SJSA1 (cell line): ENCODE measurements around the gene NISCH. TPM values are rescaled to one million over a fixed set of nuclear protein-coding genes. Genes with fewer than 3 reads are reported as not detected.

ENCODE experiments used
- DNase-seq, 2 experiments: peaks; one replicate each; pipeline ENCODE4 v3.0.0-alpha.2; 2015 to 2020; ENCODE audit warnings: low spot score in 2 of 2, low read depth in 1 of 2
- H3K27ac ChIP-seq: fragments of 250-450 bp; sonication (Bioruptor Pico); 2 replicates; pipeline ENCODE4 v1.5.1; 2020; ENCODE audit warnings: mild to moderate bottlenecking, moderate library complexity
- H3K27me3 ChIP-seq: fragments of 250-450 bp; sonication (Bioruptor Pico); replicated peaks from 2 replicates; pipeline ENCODE4 v1.5.1; 2020; ENCODE audit warnings: mild to moderate bottlenecking, moderate library complexity
- H3K36me3 ChIP-seq: fragments of 250-450 bp; sonication (Bioruptor Pico); 2 replicates; pipeline ENCODE4 v1.5.1; 2020; ENCODE audit warnings: mild to moderate bottlenecking
- H3K4me1 ChIP-seq: fragments of 250-450 bp; sonication (Bioruptor Pico); replicated peaks from 2 replicates; pipeline ENCODE4 v1.6.1; 2021; ENCODE audit warnings: mild to moderate bottlenecking
- H3K4me3 ChIP-seq: fragments of 250-450 bp; sonication (Bioruptor Pico); 2 replicates; pipeline ENCODE4 v1.5.1; 2020; ENCODE audit warnings: mild to moderate bottlenecking
- H3K9me3 ChIP-seq: fragments of 250-450 bp; sonication (Bioruptor Pico); replicated peaks from 2 replicates; pipeline ENCODE4 v1.5.1; 2020; ENCODE audit warnings: mild to moderate bottlenecking
- total RNA-seq: library from RNA; depleted of rRNA; stranded (reverse); fragments of >200 nt; shearing (Covaris generic); gene quantifications from 2 replicates; pipeline ENCODE4 v1.2.3, GENCODE V29; 2014

NISCH gene
- total RNA-seq, 1 experiment from 2014 or later, result 22.4 TPM

DNA sequence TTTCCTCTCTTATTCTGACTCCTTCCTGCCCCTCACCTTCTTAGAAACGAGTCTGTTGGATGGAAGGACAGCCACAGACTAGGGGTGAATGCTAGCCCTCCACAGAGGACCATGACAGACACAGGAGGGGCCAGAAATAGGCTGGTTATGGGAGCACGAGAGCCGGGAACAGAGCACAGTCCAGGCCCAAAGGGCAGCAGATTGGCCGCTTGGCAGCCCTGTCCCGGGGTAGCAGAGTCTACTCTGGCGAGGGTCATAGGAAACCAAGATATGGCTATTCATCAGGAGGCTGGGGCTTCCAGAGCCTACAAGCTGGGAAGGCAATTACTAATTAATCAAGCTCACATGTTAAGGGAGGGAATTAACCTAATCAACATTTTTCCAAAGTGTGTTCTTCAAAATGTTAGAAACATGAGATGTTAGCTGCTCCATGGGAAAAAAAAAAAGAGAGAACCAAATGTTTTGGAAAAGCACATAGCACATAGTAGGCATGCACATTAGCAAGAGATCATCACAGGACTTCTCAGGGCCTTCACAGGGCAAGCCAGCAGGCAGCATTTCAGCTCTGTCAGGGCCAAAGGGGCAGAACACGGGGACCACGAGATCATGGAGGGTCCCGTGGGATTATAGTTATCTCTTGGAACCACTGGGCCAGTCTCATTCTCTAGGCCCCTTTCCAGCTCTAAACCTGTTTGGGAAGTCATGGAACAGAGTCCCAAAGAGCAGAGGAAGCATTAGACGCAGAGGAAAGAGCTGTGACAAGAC is 23.8 kb upstream of the NISCH start:
- H3K27ac ChIP-seq, result no peak overlapping the region
- no peak for DNase-seq
- H3K36me3 ChIP-seq, result no peaks in the 10 kb centered on the region
- H3K9me3 ChIP-seq, result no peaks in the 10 kb centered on the region
- no peak overlapping the region for H3K4me3 ChIP-seq
- H3K4me1 ChIP-seq, result peaks cover 13% of the 10 kb centered on the region; the same call in 1 of the 2 replicates
- no peaks in the 10 kb centered on the region for H3K27me3 ChIP-seq

DNA sequence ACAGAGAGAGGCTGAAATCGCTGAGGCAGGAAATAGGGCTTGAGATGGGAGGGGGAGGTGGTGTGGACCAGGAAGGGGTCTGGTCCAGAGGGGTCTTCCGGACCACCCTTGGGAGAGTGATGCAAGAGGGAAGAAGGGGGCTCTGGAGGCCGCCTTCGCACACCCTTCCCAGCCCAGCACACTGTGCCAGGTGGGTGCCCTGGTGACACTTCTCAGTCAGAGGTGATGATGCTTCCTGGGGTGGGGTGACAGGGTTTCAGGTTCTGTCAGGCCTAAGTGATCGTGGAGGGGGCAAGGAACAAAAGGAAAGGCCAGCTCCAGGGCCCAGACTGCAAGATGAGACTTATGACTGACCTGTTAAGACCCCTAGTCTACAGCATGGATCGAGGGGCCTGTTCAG is 23.2 kb upstream of the NISCH start:
- no peak for DNase-seq
- Histone ChIP-seq H3K4me1 (peaks cover 13% of the 10 kb centered on the region; the same call in 1 of the 2 replicates), H3K27ac (no peak overlapping the region), H3K9me3 (no peaks in the 10 kb centered on the region), H3K36me3 (no peaks in the 10 kb centered on the region), H3K4me3 (no peak overlapping the region), H3K27me3 (no peaks in the 10 kb centered on the region)

DNA sequence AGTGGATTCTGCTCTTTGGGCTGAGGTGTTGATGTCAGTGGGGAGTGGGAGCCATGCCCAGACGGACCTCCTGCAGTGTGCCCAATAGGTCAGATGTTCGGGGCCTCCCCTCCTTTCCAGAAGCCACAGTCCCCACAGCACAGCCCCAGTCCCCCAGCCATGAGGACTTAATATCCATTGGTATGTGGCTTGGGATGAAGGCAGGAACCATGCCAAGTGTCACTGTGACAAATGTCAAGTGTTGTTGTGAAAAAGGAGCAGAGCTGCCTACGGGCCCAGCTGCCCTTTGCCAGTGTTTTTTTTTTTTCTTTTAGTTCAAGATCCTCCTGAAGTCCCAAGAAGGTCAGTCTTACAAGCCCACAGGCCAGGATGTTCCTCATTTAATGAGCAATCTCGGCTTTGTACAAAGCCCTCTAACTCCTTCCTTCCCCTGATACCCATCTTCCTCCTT is 22.7 kb upstream of the NISCH start:
- no peaks in the 10 kb centered on the region for H3K27me3 ChIP-seq
- H3K4me1 ChIP-seq, result peaks cover 13% of the 10 kb centered on the region; the same call in 1 of the 2 replicates

DNA sequence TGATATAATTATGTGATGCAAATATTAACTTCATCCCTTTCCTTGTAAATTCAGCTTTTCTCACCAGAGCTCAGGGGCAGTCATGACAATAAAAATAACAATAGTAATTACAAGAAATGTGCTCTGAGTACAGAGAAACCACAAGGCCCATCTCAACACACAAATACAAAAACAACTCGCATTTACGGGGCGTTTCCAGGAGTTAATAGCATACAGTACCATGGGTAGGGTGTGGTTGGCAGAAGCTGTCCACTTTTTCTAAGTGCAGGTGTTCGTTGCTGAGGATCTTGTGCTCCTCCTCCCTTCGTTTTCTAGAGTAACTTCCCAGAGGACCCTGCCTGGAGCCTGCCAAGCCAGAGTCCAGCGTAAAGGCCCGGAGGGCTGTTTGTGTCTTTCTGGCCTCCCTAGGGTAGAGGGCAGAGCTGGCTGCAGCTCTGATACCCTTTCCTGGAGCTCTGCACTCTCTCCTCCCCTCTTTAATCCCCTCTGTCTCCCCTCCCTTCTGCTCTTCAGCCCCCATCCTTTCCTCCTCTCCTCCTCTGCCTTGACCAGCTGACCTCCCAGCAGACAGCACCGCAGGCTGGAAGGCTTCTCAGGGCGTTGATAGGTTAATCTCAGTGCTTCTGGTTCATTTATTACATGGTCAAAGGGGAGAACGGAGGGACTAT is 21.9 kb upstream of the NISCH start:
- H3K27me3 ChIP-seq, result no peaks in the 10 kb centered on the region
- peaks cover 13% of the 10 kb centered on the region; the same call in 1 of the 2 replicates for H3K4me1 ChIP-seq
- H3K9me3 ChIP-seq, result no peaks in the 10 kb centered on the region
- H3K4me3 ChIP-seq, result no peak overlapping the region
- H3K36me3 ChIP-seq, result no peaks in the 10 kb centered on the region
- no peak for DNase-seq
- H3K27ac ChIP-seq, result no peak overlapping the region

More for the DNA sequence above, 22.7 kb upstream of the NISCH start:
- Histone ChIP-seq H3K4me3 (no peak overlapping the region), H3K9me3 (no peaks in the 10 kb centered on the region), H3K27ac (no peak overlapping the region), H3K36me3 (no peaks in the 10 kb centered on the region)
- DNase-seq, result no peak

DNA sequence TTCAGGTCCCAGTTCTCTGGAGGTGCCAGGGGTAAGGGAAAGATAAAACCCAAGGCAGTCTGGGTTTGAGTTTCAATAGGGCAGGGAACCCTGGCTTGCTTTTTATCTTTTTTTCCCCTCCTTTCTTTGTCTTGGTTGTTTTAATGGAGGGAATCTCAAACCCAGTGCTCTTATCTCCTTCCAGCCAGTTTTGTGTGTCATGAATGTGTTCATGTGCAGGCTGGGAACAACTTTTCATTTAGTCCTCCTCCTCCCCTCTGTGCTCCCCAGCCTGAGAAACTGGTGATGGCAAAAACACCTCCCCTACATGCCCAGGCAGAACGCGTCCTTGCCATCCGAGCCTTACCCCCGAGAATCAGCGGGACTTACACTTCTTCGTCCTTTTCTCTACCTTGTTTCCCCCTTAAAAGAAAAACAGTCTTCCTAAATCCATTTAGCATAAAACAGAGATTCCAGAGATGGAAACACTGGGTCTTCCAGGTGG is 21.4 kb upstream of the NISCH start:
- no peaks in the 10 kb centered on the region for H3K9me3 ChIP-seq
- H3K4me1 ChIP-seq, result peaks cover 10% of the 10 kb centered on the region; the same call in 1 of the 2 replicates

DNA sequence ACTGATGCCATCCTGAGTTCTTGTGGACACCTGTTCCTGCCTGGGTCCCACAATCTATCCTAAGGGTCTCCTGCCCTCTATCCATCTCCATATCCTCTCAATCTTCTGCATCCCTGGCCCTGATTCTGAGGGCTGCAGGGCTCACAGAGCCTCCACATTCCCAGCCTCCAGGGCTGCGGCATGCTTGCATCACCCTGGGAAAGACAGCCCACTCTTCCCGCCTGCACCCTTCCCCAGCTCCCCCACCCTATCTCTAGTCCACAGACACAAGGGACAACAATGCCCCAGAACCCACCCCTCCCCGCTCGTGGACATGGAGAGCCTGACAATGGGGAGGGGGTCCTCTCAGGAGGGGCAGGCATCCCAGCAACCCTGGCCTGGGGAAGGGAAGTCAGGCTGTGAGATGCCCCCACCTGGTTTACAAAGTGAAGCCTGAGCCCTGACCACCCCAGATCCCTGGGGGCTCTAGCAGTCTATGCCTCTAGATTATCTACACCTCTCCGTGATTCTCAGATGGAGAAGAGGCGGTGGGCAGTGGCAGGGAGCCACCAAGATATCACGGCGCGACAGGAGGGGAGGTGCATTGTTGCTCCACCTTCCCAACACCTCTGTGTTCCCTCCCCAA is 20.8 kb upstream of the NISCH start:
- H3K36me3 ChIP-seq, result no peaks in the 10 kb centered on the region
- H3K4me1 ChIP-seq, result peaks cover 7% of the 10 kb centered on the region; the same call in 1 of the 2 replicates
- H3K27me3 ChIP-seq, result no peaks in the 10 kb centered on the region
- no peaks in the 10 kb centered on the region for H3K9me3 ChIP-seq
- H3K4me3 ChIP-seq, result no peak overlapping the region
- no peak overlapping the region for H3K27ac ChIP-seq
- no peak for DNase-seq

More for the DNA sequence above, 21.4 kb upstream of the NISCH start:
- H3K27me3 ChIP-seq, result no peaks in the 10 kb centered on the region
- no peaks in the 10 kb centered on the region for H3K36me3 ChIP-seq
- no peak for DNase-seq
- no peak overlapping the region for H3K4me3 ChIP-seq
- no peak overlapping the region for H3K27ac ChIP-seq

DNA sequence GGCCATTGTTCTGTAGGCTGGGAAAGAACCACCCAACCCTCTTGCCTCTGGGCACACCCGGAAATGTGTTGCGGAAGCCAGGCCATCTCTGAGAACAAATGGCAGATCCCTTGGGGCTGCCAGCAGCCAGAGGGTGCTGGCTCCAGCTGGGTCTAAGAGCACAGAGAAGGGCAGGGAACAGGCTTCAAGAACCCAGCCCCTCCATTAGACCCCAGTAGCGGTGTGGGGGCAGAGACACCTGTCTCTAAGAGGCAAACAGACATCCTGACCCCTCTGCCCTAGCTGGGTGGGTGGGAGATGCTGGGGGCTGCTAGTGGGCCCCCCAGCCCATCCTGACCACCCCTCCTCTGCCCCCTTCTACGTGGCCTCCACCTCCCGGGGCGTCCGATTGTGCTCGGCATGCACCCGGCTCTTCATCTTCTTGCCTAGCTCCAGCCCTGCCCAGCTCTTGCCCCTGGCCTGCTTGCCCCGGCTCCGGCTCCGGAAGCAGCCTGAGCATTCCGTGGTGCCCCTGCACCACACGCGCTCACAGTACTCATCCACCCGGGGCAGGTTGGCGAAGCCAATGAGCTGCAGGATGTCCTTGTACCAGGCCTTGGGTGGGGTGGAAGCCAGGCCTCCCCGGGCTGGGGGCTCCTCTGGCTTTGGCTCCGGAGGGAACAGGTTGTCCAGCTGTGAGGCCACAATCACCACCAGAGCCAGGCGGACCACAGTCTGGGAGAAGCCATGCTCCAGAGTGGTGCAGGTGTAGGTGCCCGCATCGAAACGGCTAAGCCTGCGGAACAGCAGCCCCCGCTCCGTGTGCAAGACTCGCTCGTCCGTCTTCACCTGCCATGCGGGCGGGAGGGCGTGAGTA is 19.9 kb upstream of the NISCH start:
- Histone ChIP-seq H3K9me3 (no peaks in the 10 kb centered on the region), H3K4me3 (no peak overlapping the region), H3K27me3 (no peaks in the 10 kb centered on the region), H3K4me1 (no peaks in the 10 kb centered on the region), H3K27ac (no peak overlapping the region), H3K36me3 (no peaks in the 10 kb centered on the region)
- no peak for DNase-seq

DNA sequence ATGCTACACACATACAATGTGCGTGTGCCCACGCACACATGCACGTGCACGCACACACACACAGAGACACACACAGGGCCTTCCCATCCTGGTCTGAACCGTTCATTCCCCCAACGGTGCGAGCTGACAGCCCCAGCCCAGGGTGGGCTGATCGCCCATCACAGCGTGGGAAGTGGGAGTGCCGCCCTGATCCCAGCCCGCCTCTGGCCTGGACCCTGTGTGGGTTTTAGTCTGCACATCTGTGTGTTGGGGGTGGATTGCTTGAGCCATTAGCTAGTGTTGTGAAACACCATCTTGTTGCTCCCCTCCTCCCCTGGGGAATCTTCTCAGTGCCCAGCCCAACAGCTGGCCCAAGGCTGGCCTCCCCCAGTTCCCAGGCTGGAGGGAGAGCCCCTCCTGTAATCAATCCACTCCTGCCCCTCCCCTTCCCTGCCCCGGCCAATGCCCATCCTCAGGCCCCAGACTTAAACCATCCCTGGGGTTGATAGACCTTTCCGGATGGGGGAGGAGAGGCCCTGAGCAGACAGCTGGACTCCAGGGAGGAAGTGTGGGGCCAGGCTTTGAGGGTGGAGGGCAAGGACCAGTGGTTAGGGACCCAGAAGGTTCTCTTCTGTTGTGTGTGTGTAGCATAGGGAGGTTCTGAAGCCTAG is 18.8 kb upstream of the NISCH start:
- Histone ChIP-seq H3K4me3 (no peak overlapping the region), H3K27me3 (no peaks in the 10 kb centered on the region), H3K9me3 (no peaks in the 10 kb centered on the region), H3K27ac (no peak overlapping the region), H3K36me3 (no peaks in the 10 kb centered on the region), H3K4me1 (no peaks in the 10 kb centered on the region)
- no peak for DNase-seq

DNA sequence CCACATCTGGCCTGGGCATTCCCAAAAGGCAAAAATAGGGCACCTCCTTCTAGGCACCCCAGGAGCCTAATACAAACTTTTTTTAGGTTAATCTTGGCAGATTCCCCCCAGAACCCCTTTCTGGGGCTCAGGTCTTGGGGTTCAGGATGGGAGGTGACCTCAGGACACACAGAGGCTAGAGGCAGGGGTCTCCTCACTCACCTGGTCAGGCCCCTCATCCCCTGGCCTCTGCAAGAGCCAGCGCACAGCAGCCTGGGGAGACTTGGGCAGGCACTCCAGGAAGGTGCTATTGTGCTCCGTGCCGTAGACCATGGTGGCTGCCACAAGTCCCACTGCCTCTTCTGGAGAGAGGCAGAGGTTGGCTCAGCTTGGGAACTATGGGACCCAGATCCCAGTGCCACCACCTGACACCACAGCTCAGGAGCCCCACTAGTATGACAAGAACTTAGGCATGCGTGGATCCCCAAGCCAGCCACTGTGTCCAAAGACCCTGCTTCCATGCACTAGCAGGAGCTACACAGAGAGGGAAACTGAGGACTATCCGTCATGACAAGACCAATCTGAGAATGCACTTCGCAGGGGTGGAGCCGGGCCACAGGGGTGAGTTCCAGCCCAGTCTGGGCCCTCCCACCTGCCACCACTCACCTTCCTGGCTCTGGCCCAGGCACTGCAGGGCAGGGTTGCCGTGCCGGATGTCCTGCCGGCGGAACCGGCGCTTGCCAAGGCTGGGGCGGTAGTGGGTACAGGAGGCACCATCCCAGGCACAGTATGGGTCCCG is 17.9 kb upstream of the NISCH start:
- Histone ChIP-seq H3K27me3 (no peaks in the 10 kb centered on the region), H3K36me3 (no peaks in the 10 kb centered on the region), H3K4me1 (no peaks in the 10 kb centered on the region), H3K4me3 (no peak overlapping the region), H3K9me3 (no peaks in the 10 kb centered on the region), H3K27ac (no peak overlapping the region)
- DNase-seq, result no peak

DNA sequence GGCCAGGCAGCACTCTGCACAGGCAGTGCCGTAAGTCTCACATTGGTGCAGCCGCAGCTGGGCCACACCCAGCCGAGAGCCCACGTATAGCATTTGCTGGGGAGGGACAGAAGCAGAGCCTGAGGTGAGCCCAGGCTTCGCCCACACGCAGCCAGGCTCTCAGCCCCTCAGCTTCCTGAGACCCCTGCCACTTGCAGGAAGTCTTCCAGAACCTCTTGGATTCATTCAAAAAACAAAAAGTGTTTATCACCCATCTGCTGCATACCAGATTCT is 17.4 kb upstream of the NISCH start:
- no peaks in the 10 kb centered on the region for H3K27me3 ChIP-seq
- no peak overlapping the region for H3K27ac ChIP-seq
- no peak overlapping the region for H3K4me3 ChIP-seq
- H3K36me3 ChIP-seq, result no peaks in the 10 kb centered on the region
- H3K9me3 ChIP-seq, result no peaks in the 10 kb centered on the region
- DNase-seq, result no peak
- no peaks in the 10 kb centered on the region for H3K4me1 ChIP-seq

DNA sequence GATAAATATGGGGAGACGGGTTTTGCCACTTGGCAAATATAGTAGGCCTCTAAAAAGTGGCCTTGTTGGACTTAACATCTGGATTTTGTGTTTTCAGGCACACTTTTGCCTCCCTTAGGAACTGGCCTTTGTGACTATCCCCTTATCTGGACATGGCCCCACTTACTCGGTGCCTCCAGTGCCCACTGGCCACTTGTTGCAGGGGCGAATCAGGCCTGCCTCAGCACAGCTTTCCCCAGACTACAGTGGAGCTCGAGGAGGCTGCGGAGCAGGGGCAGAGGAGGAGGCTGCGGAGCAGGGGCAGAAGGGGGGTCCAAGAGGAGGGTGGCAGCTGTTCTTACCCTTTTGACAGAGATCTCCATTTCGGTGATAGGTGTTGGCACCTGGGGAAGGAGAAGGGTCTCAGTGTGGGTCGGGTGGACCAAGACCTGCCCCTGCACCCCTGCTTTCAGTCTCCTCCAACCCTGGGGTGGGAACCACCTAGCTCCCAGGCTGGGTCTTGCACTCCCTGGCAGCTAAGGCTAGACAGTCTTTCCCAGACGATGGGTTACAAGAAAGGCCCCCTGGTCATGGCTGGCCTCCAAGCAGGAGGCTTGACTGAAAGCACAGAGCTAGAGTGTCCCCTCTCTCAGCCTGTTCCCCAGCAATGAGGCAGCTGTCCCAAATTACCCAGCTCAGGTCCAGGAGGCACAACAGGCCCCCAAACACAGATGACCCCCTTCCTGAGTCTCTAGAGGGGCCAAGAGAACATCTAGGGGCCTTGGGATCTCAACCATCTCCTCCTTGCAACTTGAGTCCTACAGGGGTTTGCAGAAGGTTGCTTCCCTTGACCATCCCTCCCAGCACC is 16.6 kb upstream of the NISCH start:
- Histone ChIP-seq H3K9me3 (no peaks in the 10 kb centered on the region), H3K4me1 (no peaks in the 10 kb centered on the region), H3K27ac (no peak overlapping the region), H3K27me3 (no peaks in the 10 kb centered on the region), H3K4me3 (no peak overlapping the region), H3K36me3 (no peaks in the 10 kb centered on the region)
- no peak for DNase-seq
